Measurements from ENCODE around the gene MCCC2. TPM values are rescaled to one million over a fixed set of nuclear protein-coding genes. Genes with fewer than 3 reads are reported as not detected.
"Not testable (repeated sequence)": the region's sequence is repeated elsewhere in the genome, so short reads cannot be mapped to it uniquely, and the experiment has no call there.

MCCC2 gene
- total RNA-seq, 1 experiment from 2014 or later = 47.2 TPM

DNA sequence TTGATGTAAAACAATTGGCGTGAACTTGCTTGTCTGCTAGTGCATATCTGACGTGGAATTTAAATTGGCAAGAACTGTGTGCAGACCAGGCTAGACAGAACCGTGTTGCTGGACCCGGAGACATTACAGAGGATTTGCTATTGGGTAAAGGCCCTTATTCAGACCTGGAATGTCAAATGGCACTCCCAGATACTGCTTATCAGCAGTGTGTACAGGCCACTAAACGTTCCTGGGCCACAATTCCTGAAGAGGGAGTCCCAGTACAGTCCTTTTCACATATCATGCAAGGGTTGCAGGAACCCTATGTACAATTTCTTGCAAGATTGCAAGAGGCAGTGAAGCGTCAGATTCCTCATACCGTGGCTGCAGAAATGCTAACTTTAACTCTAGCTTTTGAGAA lies 13.5 kb upstream of the MCCC2 start:
- ATAC-seq = no peak
- DNase-seq (ENCODE audit: low read depth, low spot score) = no peak
- Histone ChIP-seq H4K20me1 (ENCODE audit: insufficient read depth) (no peaks in the 10 kb centered on the region), H2AFZ (ENCODE audit: low read depth, low read length, poor library complexity, severe bottlenecking) (no peak overlapping the region), H3K4me2 (ENCODE audit: low read length) (no peak overlapping the region), H3K4me1 (ENCODE audit: control insufficient read depth in 1 of 2, insufficient read depth in 2 of 2, low read length in 2 of 2) (no peaks in the 10 kb centered on the region), H3K9me2 (ENCODE audit: insufficient read depth) (no peaks in the 10 kb centered on the region), H3K27me3 (ENCODE audit: insufficient read depth, low read length) (no peaks in the 10 kb centered on the region), H3K79me2 (ENCODE audit: insufficient read depth, low read length) (no peaks in the 10 kb centered on the region), H3K9me3 (ENCODE audit: control insufficient read depth in 1 of 2, insufficient read depth in 1 of 2, low read depth in 1 of 2, low read length in 2 of 2) (peaks cover 0 to 7% of the 10 kb centered on the region in 2 experiments; a peak in 1 of 4 replicates), H3K9ac (ENCODE audit: low read length) (no peak overlapping the region), H3K36me3 (ENCODE audit: control insufficient read depth in 1 of 2, insufficient read depth in 2 of 2, low read length in 2 of 2) (no peaks in the 10 kb centered on the region), H3K4me3 (replicated peaks in 1 of 2; ENCODE audit: low read depth in 1 of 2, low read length in 2 of 2) (no peak overlapping the region), H3K27ac (ENCODE audit: low read depth, low read length) (no peak overlapping the region)
- RAD21 ChIA-PET (ENCODE audit: low non-redundant PET in 1 of 2, low total read pairs in 2 of 2, uncharacterized antibody in 2 of 2, unreplicated experiment in 2 of 2) = no interaction called here
- intact Hi-C loops (cut with micrococcal nuclease) = no loop called here
- TF ChIP-seq, protein P1, sequence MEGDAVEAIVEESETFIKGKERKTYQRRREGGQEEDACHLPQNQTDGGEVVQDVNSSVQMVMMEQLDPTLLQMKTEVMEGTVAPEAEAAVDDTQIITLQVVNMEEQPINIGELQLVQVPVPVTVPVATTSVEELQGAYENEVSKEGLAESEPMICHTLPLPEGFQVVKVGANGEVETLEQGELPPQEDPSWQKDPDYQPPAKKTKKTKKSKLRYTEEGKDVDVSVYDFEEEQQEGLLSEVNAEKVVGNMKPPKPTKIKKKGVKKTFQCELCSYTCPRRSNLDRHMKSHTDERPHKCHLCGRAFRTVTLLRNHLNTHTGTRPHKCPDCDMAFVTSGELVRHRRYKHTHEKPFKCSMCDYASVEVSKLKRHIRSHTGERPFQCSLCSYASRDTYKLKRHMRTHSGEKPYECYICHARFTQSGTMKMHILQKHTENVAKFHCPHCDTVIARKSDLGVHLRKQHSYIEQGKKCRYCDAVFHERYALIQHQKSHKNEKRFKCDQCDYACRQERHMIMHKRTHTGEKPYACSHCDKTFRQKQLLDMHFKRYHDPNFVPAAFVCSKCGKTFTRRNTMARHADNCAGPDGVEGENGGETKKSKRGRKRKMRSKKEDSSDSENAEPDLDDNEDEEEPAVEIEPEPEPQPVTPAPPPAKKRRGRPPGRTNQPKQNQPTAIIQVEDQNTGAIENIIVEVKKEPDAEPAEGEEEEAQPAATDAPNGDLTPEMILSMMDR (IDR thresholded peaks at IDR 0.05 in 2 of 3, conservative IDR thresholded peaks at IDR 0.05 in 1 of 3; ENCODE audit: borderline replicate concordance in 1 of 3, insufficient read depth in 1 of 3, low read depth in 2 of 3, low read length in 2 of 3) = no peak
- TF ChIP-seq POLR2A (IDR thresholded peaks at IDR 0.05; ENCODE audit: borderline replicate concordance, extremely low read depth, insufficient read depth, insufficient read length) = no peak
- no peak for TF ChIP-seq MAX (IDR thresholded peaks at IDR 0.05)
- TF ChIP-seq RAD21 (IDR thresholded peaks at IDR 0.05; ENCODE audit: low read depth) = no peak; the same call in 1 of the 2 replicates
- no TSS peak for BruUV-seq (replicated peaks)
- CTCF ChIA-PET = no interaction called here
- POLR2A ChIA-PET = no interaction called here

- H4K20me1 ChIP-seq (ENCODE audit: insufficient read depth); H3K27ac ChIP-seq (ENCODE audit: low read depth, low read length); ATAC-seq; BruUV-seq (replicated peaks); H3K79me2 ChIP-seq (ENCODE audit: insufficient read depth, low read length); H3K4me1 ChIP-seq (ENCODE audit: control insufficient read depth in 1 of 2, insufficient read depth in 2 of 2, low read length in 2 of 2); RAD21 ChIA-PET (ENCODE audit: low non-redundant PET in 1 of 2, low total read pairs in 2 of 2, uncharacterized antibody in 2 of 2, unreplicated experiment in 2 of 2); intact Hi-C loops (cut with micrococcal nuclease); POLR2A ChIA-PET; H3K9me3 ChIP-seq (ENCODE audit: control insufficient read depth in 1 of 2, insufficient read depth in 1 of 2, low read depth in 1 of 2, low read length in 2 of 2); H3K9ac ChIP-seq (ENCODE audit: low read length); H3K4me3 ChIP-seq (replicated peaks in 1 of 2; ENCODE audit: low read depth in 1 of 2, low read length in 2 of 2); H3K4me2 ChIP-seq (ENCODE audit: low read length); DNase-seq (ENCODE audit: low read depth, low spot score); H3K27me3 ChIP-seq (ENCODE audit: insufficient read depth, low read length); H3K9me2 ChIP-seq (ENCODE audit: insufficient read depth); H3K36me3 ChIP-seq (ENCODE audit: control insufficient read depth in 1 of 2, insufficient read depth in 2 of 2, low read length in 2 of 2); H2AFZ ChIP-seq (ENCODE audit: low read depth, low read length, poor library complexity, severe bottlenecking); CTCF ChIA-PET: not testable (repeated sequence)
These were observed 11.6 kb upstream of the MCCC2 start for GRCh38 chr5:71575588-71575987.

Data from HCT116 (cell line).